Measurements from ENCODE around the gene HAUS8. TPM values are rescaled to one million over a fixed set of nuclear protein-coding genes. Genes with fewer than 3 reads are reported as not detected.

Gene HAUS8
- polyA plus RNA-seq, 1 experiment, result 4.6 TPM

GRCh38 chr19:17076543-17076991 lies 1.3 kb upstream of the HAUS8 start:
- POLR2A ChIA-PET, result interaction anchor here (0.6 kb wide), 1 partner anchor 290 kb away, joined by 3 read pairs; no protein-coding TSS in a partner anchor
- H3K9me3 ChIP-seq (ENCODE audit: control insufficient read depth, insufficient read depth, low read length), result no peaks in the 10 kb centered on the region
- H3K27me3 ChIP-seq (ENCODE audit: control insufficient read depth, insufficient read depth, low read length), result no peaks in the 10 kb centered on the region
- no peak for DNase-seq (ENCODE audit: low read depth, low spot score)
- H3K27ac ChIP-seq (ENCODE audit: low read depth, low read length), result no peak overlapping the region
- CTCF ChIA-PET, result interaction anchor here (0.6 to 1.1 kb wide), 3 partner anchors 11 to 99 kb away, joined by 3 to 6 read pairs (median 3); no protein-coding TSS in a partner anchor
- H3K4me3 ChIP-seq (ENCODE audit: low read depth, low read length), result peak overlapping the region; percentile 92
- no peak for TF ChIP-seq CTCF (IDR thresholded peaks at IDR 0.05; ENCODE audit: low read depth, low read length)

- CTCF ChIA-PET, result interaction anchor here (0.6 to 1.1 kb wide), 3 partner anchors 10 to 100 kb away, joined by 3 to 6 read pairs (median 3); no protein-coding TSS in a partner anchor
- DNase-seq (ENCODE audit: low read depth, low spot score), result no peak
- Histone ChIP-seq H3K4me3 (ENCODE audit: low read depth, low read length) (peak overlapping the region; percentile 92), H3K27ac (ENCODE audit: low read depth, low read length) (peak overlapping the region; percentile 57), H3K9me3 (ENCODE audit: control insufficient read depth, insufficient read depth, low read length) (no peaks in the 10 kb centered on the region), H3K27me3 (ENCODE audit: control insufficient read depth, insufficient read depth, low read length) (no peaks in the 10 kb centered on the region)
- TF ChIP-seq CTCF (IDR thresholded peaks at IDR 0.05; ENCODE audit: low read depth, low read length), result 0 out of 2 replicates have a peak, but pooled peaks have one; percentile 6
- POLR2A ChIA-PET, result interaction anchor here (0.6 to 0.9 kb wide), 3 partner anchors 140 to 631 kb away, joined by 3 to 10 read pairs (median 3); no protein-coding TSS in a partner anchor
Measured at GRCh38 chr19:17075864-17076542, 751 bp upstream of the HAUS8 start.

- Histone ChIP-seq H3K4me3 (ENCODE audit: low read depth, low read length) (peak overlapping the region; percentile 90), H3K9me3 (ENCODE audit: control insufficient read depth, insufficient read depth, low read length) (no peaks in the 10 kb centered on the region), H3K27ac (ENCODE audit: low read depth, low read length) (peak overlapping the region; percentile 62), H3K27me3 (ENCODE audit: control insufficient read depth, insufficient read depth, low read length) (no peaks in the 10 kb centered on the region)
- CTCF ChIA-PET, result no interaction called here
- DNase-seq (ENCODE audit: low read depth, low spot score), result no peak
- POLR2A ChIA-PET, result no interaction called here
- no peak for TF ChIP-seq CTCF (IDR thresholded peaks at IDR 0.05; ENCODE audit: low read depth, low read length)
Measured at GRCh38 chr19:17074634-17075034, 618 bp downstream of the HAUS8 start.

- Histone ChIP-seq H3K4me3 (ENCODE audit: low read depth, low read length) (peak overlapping the region; percentile 90), H3K9me3 (ENCODE audit: control insufficient read depth, insufficient read depth, low read length) (no peaks in the 10 kb centered on the region), H3K27me3 (ENCODE audit: control insufficient read depth, insufficient read depth, low read length) (no peaks in the 10 kb centered on the region), H3K27ac (ENCODE audit: low read depth, low read length) (no peak overlapping the region)
- ChIA-PET CTCF (no interaction called here), POLR2A (no interaction called here)
- no peak for TF ChIP-seq CTCF (IDR thresholded peaks at IDR 0.05; ENCODE audit: low read depth, low read length)
- DNase-seq (ENCODE audit: low read depth, low spot score), result no peak
Measured at GRCh38 chr19:17073869-17074633, 1.2 kb downstream of the HAUS8 start.

- H3K9me3 ChIP-seq (ENCODE audit: control insufficient read depth, insufficient read depth, low read length), result no peaks in the 10 kb centered on the region
- H3K27me3 ChIP-seq (ENCODE audit: control insufficient read depth, insufficient read depth, low read length), result no peaks in the 10 kb centered on the region
- POLR2A ChIA-PET, result no interaction called here
- no peak overlapping the region for H3K27ac ChIP-seq (ENCODE audit: low read depth, low read length)
- no peak overlapping the region for H3K4me3 ChIP-seq (ENCODE audit: low read depth, low read length)
- CTCF ChIA-PET, result interaction anchor here (0.6 kb wide), 1 partner anchor 190 kb away, joined by 3 read pairs; no protein-coding TSS in a partner anchor
- TF ChIP-seq CTCF (IDR thresholded peaks at IDR 0.05; ENCODE audit: low read depth, low read length), result no peak
- DNase-seq (ENCODE audit: low read depth, low spot score), result no peak
Measured at GRCh38 chr19:17070912-17071311, 4.3 kb downstream of the HAUS8 start.
